DLD1 (cell line): ENCODE measurements around the gene AFG3L2.

Experiments used
- in situ Hi-C: cut with HindIII; loops from 2 replicates; pipeline ENCODE4 v1.10.0; 2017; ENCODE audit warnings: low sequenced_read_pairs

Gene AFG3L2

DNA sequence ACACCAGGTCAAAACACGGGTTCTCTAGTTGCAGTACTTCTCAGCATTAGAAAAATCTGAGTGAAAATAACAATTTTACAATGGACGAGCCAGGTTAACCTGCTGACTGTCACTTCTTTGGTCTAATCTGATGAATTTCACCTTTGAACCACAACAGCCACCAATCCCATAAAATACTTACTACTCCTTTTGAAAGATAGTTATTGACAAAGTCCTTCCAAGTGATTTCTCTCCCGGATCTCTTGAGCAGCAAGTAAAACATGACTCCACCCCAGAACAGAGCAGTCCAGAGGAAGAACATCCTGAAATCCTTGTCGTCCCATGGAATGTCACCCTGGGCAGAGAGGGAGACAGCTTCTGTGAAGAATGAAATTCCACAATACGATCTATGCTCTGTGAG is 10.2 kb downstream of the AFG3L2 start:
- in situ Hi-C loops: no loop called here

DNA sequence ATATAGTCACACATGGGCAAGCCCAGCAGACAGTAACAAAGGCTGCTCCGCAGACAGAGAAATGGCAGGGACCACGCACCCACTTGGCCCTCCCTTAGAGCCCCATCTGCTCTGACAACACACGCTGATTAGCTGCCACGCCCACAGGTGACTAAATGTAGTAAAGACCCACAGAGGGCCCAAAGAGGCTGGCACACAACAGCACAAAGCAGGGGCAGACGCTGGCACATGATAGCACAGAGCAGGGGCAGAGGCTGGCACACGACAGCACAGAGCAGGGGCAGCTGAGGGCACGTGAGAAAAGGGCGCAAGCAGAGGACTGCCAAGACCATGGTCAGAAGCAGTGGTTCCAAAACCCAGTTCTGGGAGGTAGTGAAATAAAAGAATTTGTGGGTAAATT is 10.6 kb downstream of the AFG3L2 start:
- in situ Hi-C loops: no loop called here

DNA sequence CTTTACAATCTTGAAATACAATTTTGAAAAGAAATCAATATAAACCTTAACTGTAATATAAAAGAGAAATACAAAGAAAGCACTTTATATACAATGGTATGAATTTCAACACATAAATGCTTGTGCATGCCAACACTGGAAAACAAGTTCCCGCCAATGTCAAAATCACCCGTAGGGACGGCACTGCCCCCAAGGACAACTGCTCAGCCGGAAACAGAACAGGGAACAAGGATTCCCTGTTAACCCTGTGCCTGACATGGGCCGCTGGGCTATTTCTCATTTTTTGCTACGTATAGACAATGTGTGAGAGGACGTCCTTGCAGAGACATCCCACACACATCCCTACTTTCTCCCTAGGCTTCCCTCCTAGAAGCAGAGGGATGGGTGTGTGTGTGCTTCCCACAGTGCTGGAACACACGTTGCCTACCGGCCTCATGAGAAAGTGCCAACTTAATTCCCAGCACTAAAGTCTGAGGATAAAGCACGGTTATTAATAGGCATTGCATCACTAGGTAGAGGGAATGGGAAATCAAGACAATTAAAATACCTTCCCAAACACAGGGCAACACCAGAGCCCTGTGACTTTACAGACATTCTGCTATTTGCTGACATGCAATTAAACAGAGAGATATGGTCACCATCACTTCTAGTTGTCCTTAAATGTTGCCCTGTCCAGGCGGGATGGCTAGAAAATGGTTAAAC is 14.4 kb downstream of the AFG3L2 start:
- in situ Hi-C loops: no loop called here

DNA sequence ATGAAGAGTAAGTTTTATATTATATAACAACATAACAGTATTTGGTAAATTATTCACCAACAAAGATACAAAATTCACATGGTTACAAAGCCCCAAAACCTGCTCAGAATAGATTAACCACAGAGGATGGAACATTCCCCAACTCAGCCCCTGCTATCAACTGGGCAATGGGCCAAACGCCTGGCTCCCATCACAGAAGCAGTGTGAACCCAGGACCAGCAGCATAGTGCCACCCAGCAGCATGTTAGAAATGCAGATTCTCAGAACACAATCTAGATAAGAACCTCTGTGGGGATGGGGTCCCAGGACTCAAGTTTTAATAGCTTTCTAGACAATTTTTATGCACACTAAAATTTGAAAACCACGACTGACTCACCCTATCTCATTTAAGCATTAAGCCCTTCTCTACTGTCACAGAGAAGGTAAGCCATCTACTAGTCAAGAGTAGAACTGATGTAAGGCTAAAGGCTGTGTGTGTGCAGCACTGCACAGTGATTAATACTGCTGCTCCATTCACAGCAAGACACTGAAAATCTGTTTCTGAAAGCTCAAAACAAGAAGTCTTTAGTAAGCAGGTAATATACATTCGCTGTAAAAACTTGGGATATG is 15.2 kb downstream of the AFG3L2 start:
- in situ Hi-C loops: no loop called here

DNA sequence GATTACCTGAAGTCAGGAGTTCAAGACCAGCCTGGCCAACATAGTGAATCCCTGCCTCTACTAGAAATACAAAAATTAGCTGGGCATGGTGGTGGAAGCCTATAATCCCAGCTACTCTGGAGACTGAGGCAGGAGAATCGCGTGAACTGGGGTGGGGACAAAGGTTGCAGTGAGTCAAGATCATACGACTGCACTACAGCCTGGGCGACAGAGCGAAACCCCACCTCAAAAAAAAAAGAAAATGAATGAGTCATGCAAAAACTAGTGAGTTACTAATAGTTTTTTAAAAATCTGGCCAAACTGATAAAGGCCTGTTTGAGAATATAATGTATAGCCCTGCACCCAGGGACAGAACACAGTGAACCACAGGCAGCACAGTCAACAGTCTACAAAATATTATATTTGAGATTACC is 17.5 kb downstream of the AFG3L2 start:
- in situ Hi-C loops: no loop called here

DNA sequence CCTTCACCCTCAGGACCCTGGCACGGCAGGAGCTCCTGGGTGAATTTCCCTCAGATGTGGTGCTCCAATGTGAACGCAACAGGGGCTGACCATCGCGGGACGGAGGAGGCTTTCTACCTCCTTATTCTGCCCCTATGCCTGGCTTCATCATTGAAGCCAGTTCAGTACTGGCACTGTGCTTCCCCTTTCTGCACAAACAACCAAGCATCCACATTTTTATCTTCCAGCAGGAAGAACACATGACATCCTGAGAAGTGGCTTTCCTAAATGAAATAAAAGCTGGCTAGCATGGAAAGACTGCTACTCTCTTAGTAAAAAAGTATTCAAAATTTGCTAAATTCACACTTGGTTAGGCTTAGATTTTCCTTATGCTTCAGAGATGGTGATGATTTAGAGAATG is 24.8 kb downstream of the AFG3L2 start:
- in situ Hi-C loops: no loop called here

DNA sequence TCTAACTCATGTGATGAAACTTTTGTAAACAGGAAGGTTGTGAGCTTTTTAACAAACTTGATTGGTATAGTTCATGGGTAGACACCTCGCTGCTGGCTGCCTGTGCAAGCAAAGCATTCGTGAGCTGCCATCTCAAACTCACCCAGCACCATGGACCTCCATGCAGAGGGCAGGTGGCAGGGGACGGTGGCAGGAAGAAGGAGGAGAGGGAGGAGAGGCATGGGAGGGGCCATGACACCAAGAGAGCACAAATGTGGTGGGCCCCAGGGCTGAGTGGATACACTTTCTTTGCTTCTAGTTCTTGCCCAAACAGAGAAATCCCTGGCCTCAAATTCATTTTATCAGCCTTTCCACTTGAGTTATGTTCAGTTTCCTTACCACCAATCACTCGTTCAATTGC is 29.1 kb downstream of the AFG3L2 start:
- in situ Hi-C loops: no loop called here

DNA sequence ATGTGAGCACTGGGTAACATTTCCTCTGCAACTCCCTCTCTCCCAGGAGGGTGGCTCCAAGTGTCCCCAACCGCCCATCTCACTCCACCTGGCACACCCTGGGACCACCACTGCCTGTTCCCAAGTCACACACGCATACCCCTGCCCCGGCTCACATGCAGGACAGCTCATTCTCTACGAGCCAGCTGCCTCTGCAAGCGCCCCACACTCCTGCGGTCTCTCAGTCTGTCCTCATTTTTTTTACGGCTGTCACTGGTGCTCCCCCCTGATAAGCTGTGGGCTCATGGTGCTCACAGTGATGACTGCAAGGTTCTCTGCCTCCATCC is 30.8 kb downstream of the AFG3L2 start:
- in situ Hi-C loops: no loop called here

DNA sequence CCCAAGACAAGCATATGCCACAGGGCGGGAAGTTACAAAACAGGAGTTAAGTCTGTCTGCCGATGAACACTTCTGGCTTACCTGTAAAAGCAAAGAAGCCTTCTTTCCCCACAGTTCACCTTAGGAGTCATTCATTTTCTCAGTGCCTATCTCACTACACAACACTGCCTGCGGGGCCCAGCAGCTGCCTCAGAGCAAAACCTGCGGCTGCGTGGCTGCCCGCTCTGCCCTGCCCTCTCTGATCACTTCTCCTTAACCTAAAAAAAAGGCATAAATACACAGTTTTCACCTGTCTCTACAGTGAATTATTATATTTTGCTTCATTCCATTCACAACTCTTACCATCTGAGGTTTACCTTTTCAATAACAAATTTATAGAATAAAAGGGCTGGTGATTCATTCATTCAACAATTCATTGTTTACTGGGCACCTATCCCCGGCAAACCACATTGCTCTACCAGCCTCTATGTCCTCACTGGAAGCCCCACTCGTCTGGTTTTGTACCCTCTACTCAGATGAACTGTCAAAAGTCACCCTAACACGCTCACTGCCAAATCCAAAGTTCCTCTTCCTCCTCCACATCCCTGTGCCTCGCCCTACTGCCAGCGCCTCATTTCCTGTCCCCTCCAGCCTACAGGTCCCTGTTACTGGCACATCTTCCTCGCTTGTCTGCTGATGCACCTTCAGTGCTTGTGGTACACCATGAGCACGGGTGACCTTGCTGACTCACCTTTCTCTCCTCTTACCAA is 31.4 kb downstream of the AFG3L2 start:
- in situ Hi-C loops: no loop called here

DNA sequence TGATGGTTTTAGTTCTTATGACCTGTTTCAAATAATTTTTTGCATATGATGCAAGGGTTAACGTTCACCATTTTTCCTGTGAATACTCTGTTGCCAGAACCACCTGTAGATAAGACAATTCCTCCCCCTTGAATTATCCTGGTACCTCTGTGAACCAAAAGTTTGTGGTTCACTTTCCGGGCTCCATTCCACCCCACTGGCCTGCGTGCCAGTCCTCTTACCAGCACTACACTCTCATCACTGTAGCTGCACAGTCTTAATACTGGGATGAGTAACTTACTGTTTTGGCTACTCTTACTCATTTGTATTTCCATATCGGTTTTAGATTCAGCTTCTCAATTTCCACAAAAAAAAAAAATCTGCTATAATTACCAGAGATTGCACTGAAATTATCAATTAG is 34.4 kb downstream of the AFG3L2 start:
- in situ Hi-C loops: no loop called here

DNA sequence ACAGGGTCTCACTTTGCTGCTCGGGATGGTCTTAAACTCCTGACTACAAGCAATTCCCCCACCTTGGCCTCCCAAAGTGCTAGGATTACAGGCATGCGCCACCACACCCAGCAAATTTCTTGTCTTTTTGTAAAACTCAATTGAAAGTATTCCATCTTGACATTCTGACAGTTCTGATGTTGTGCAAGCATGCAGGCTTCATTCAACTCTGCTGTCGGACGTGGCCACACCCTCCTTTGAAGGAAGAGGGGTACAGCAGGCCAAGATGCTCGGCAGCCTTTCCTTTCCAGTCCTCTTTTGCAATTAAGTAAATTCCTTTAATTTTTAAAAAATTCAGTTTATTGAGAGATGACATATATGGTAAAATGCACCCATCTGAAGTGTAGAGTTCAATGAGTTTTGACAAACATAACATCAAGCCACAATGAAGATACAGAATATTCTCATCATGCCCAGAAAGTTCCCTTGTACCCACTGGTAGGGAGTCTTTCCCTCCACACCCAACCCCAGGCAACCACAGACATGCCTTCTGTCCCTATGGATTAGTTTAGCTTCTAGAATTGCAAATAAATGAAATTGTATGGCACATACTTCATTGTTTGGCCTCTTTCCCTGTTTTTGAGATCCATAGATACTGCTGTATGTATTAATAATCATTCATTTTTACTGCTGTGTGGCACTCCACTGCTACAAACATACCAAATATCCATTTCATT is 35.9 kb downstream of the AFG3L2 start:
- in situ Hi-C loops: no loop called here

DNA sequence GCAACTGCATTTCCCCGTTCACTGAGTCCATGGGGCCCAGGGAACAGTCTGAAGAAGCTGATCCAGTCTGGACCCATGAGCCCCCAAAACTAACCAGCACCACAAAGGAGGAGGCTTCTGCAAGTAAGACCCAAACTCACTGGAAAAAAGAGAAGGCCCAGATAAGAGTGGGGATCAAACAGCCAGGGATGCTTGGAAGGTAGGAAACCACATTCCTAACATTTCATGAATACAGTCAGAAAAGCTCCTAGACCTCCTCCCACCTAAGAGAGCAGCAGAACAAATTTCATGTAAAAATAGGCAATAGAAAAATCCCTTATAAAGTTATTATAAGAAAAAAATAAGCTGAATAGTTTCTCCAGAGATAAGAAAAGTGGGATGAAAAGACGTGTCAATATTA is 38.6 kb downstream of the AFG3L2 start:
- in situ Hi-C loops: no loop called here

DNA sequence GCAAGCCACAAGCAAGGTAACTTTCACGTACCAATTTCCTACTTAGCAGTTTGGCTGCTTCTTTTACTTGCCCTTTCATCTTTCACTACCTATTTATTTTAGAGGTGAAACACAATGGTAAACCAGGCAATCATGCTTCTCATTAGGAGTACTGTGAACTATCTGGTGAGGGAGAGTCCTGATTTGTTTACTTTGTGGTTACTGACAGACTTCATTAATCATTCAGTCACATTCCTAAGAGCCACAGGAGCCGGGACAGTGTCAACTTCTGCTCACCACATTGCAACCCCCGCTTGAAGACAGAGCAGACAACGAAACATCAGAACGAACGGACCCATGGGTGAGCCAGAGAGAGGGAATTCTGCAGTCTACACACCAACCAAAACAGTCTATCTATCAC is 40.1 kb downstream of the AFG3L2 start:
- in situ Hi-C loops: no loop called here

DNA sequence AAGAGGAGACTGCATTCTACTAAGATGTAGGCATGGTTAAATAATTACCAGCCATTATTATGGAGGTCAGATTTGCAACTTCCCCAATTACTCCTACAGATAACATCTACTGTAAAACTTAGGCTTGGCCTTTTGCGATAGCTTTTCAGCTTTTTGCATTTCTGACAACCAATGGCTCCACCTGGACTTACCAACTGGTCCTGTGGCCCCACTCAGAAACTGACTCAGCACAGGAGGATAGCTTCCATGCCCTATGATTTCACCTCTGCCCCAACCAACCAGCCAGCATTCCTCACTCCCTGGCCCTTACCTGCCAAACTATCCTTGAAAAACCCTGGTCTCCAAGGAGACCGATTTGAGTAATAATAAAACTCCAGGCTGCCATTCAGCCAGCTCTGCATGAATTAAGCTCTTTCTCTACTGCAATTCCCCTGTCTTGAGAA is 40.8 kb downstream of the AFG3L2 start:
- in situ Hi-C loops: no loop called here

DNA sequence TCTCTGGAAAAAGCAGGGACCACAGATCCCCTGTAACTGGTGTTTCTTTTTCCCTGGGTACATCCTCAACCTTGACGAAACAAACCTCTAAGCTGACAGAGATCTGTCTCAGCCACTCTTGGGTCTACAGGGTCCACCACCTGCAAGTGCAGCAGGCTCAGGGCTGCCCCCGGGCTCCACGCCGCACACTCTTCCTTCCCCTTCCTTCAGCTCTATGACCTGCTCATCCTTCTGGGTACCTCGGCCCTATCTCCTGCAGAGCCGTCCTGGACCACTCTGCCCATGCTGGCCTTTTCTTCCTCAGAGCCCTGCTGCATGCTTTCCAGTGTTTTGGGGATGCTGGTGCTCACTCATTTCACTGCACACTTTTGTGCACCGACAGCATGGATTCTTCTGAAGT is 41.5 kb downstream of the AFG3L2 start:
- in situ Hi-C loops: no loop called here

DNA sequence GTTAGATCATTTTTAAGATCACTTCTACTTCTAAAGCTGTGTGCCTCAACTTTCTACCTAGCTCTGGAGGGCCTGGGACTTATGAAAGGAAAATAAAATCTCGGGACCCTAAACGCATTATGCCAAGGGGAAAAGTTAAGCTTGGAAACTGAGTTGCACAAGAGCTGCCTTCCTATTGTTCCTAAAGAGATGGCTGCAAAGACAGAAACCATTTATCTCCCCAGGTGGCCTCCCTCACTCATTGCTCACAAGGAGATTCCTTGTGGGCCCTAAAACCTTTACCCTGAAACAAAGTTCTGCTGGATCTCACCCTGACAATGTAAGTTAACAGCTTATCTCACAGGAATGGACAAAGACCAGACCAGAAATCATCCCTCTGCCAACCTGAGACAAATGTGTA is 42.2 kb downstream of the AFG3L2 start:
- in situ Hi-C loops: no loop called here

DNA sequence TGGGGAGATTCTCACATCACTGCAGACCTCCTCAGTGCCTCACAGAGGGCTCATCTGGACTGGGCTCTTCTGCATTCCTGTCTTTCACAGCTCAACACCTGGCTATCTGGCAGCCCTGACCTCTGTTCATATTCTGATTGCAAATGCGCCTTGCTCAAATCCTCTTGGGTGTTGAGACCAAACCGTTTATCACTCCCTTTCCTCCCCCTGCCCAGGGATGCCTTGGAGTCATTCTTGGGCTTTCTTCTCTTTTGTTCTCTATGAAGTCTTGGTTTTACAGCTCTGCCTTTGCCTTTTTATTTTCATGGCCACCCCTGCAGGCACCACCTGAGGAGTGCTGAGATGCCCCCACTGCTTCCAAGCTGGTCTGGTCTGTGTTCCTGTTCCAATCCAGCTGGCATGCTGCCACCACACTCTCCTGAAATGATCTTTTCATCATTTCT is 42.6 kb downstream of the AFG3L2 start:
- in situ Hi-C loops: no loop called here

DNA sequence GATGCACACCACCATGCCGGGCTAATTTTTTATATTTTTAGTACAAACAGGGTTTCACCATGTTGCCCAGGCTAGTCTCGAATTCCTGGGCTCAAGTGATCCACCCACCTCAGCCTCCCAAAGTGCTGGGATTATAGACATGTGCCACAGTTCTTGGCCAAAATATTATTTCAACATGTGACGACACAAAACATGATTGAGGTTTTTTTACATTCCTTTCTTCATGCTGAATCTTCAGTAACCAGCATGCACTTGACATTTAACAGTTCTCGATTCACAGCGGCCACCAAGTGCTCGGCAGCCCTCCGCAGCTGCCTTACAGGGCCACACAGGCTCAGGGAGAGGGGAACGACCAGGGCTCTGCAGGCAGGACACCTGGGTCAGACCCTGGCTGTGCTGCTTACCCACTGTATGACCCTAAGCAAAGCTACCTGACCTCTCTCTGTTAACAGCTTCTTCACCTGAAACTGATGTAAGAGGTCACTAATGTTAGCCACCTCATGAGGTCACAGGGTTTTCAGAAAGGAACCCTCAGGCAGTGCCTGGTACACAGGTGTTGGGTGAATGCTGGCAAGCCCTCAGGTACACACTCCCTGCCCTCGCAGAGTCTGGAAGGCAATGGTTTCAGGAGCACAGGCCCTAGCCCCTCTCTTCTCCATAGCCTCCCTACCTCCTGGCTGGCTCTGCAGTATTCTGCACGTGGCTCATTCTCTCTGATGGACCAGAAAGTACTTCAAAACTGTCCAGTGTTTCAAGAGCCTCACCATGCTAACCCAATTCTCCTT is 43.3 kb downstream of the AFG3L2 start:
- in situ Hi-C loops: no loop called here

DNA sequence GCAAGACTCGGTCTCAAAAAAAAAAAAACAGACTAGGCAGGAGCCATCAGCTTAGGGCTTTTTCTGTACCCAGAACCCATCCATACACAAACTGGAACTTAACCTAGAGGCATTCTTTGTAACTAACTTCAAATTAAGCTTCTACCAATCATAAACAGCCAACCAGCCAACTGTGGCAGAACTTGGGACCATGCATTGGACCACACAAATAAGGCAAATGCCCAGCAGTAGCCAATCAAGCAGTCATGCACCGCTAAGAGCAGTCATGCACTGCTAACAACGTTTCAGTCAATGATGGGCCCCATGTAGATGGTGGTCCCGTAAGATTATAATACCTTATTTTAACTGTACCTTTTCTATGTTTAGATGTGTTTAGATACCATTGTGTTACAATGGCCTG is 46.3 kb downstream of the AFG3L2 start:
- in situ Hi-C loops: no loop called here

DNA sequence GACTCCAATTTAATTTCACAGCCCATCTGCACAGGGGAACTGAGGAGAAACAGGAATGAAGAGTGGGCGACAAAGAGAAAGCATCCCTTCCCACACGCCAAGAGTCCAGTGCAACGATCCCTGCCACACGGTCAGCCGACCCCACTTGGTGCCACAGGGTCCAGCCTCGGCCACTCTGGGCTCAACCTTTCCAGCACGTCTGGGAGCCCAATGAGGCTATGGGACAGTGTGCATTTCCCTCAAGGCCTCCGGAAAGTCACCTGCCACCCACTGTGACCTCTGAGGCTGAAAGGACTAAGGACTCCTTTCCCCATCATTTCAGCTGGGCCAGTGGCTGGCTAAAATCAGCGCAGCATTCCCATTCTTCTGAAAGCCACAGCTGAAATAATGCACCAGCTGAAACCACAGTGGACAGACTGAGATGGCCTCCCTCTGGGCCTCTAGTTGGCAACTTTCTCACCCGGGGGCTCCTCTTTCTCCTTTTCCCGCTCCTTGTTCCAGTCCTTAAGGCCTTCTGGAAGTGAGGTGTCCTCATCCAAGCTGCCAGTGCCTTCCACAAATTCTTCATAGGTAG is 47.8 kb downstream of the AFG3L2 start:
- in situ Hi-C loops: no loop called here
